Dendritic cell treated with granulocyte-macrophage colony-stimulating factor and Interleukin-4, amounts not matched to agents 40 ng/mL and 50 ng/mL, for 4 days (primary cell): Measurements from ENCODE around the gene VEGFB.
A peak's percentile ranks its signal among the peaks of the same experiment; 100 is the strongest.

ENCODE experiments used
- H3K27ac Mint-ChIP-seq: one replicate; pipeline ENCODE4 v1.8.0; 2022; ENCODE audit warnings: mild to moderate bottlenecking, mixed read lengths
- H3K27me3 Mint-ChIP-seq: one replicate; pipeline ENCODE4 v1.8.0; 2022; ENCODE audit warnings: mild to moderate bottlenecking, mixed read lengths
- H3K36me3 Mint-ChIP-seq: one replicate; pipeline ENCODE4 v1.8.0; 2022; ENCODE audit warnings: low read depth, mixed read lengths
- H3K4me1 Mint-ChIP-seq: one replicate; pipeline ENCODE4 v1.8.0; 2022; ENCODE audit warnings: low read depth, mixed read lengths
- H3K4me3 Mint-ChIP-seq: one replicate; pipeline ENCODE4 v1.8.0; 2022; ENCODE audit warnings: mild to moderate bottlenecking, moderate library complexity, mixed read lengths
- H3K9me3 Mint-ChIP-seq: one replicate; pipeline ENCODE4 v1.8.0; 2022; ENCODE audit warnings: mixed read lengths
- intact Hi-C: fragments of 100-400 bp; cut with micrococcal nuclease; formaldehyde crosslinking; loops from one replicate; pipeline ENCODE4 v1.15.0; 2022

VEGFB gene

DNA sequence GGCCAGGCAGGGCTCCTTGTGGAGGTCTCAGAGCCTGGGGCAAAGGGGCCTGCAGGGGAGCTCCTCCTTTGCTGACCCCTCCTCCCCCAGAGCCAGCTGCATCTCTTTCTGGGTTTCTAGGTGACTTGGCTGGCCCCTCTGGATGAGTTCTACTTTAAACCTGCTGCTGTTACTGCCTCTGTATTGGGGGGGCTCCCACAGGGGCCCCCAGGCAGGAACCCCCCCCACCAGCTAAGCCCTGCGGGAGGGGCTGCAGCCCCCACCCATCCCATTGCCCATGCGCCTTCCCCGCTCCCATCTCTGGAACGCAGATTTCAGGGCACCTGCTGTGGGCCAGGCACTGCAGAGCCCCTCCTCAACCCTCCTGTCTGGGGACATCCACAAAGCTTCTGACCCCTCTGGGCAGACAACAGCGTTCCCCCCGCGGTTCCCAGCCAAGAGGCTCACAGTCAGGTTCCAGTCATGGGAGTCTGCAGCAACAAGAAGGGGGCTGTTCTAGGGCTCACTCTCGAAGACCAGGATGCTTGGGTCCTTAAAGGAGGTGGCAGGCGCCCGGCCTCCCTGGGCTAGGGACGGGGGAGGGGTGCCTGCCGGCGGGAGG lies 16.1 kb downstream of the VEGFB start:
- Mint-ChIP-seq H3K4me1 (peaks cover 71% of the 10 kb centered on the region), H3K4me3 (peak overlapping the region; percentile 73), H3K9me3 (no peaks in the 10 kb centered on the region), H3K36me3 (peaks cover 48% of the 10 kb centered on the region), H3K27ac (peak overlapping the region; percentile 88), H3K27me3 (peaks cover 9% of the 10 kb centered on the region)
- intact Hi-C loops = loop anchor here (5.0 kb wide), 1 partner anchor 52 kb away; the partner anchor contains the start of gene CATSPERZ

DNA sequence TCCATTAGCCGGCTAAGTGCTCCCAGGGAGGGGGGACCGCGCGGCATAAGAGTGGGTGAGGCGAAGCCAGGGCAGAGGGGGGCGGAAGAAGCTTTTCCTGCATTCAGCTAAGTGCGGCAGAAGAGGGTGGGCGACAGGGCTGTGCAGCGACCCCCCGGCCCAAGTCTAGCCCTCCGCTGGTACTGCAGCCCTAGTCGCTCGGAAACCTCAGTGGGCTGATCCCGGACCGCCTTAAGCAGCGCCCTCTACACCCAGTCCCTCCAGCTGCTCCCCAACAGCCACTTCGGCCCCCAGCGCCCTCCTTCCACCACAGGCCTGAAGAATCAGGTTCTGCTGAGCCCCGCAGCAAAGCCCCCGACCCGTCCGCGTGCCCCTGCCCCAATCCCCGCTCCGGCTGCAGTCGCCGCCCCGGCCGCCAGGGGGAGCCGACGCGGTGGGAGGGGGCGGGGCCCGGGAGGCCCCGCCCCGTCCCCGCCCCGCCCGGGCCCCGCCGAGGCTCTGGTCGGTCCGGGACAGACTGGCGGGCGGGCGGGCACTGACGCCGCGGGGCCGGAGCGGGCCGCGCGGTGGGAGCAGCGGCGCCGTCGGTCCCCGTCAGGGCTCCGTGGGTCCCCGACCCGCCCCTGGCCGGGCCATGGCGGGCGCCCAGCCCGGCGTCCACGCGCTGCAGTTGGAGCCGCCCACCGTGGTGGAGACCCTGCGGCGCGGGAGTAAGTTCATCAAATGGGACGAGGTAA lies 16.8 kb downstream of the VEGFB start, which contains the start of gene PLCB3:
Gene PLCB3, plus strand, starts transcription at position 515 of the 737 bp plus-strand sequence. Its CDS starts 120 bp downstream, at position 635.
- Mint-ChIP-seq H3K27me3 (peaks cover 9% of the 10 kb centered on the region), H3K9me3 (no peaks in the 10 kb centered on the region), H3K27ac (peak within 1 kb of the TSS; percentile 88), H3K4me3 (peak within 1 kb of the TSS; percentile 99), H3K4me1 (peaks cover 64% of the 10 kb centered on the region), H3K36me3 (peaks cover 48% of the 10 kb centered on the region)
- intact Hi-C loops = loop anchor here (5.0 kb wide), 1 partner anchor 51 kb away; the partner anchor contains the start of gene CATSPERZ

DNA sequence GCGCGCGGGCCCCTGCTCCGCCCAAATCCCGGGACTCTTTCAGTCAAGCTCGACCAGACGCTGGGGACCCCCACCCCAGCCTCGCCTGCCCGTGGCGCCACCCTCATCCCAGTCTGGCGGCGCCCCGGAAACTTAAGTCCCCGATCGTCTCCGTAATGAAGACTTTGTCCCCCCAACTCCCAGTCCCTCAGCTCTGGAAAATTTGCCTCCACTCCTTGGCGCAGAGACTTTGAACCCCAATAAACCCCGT lies 17.3 kb downstream of the VEGFB start:
- intact Hi-C loops = loop anchor here (2.0 to 5.0 kb wide), 2 partner anchors 17 to 51 kb away; partner anchors contain the start of gene CATSPERZ
- H3K27ac Mint-ChIP-seq = peak overlapping the region; percentile 88
- H3K4me3 Mint-ChIP-seq = peak overlapping the region; percentile 99
- peaks cover 9% of the 10 kb centered on the region for H3K27me3 Mint-ChIP-seq
- H3K9me3 Mint-ChIP-seq = no peaks in the 10 kb centered on the region
- H3K36me3 Mint-ChIP-seq = peaks cover 51% of the 10 kb centered on the region
- peaks cover 64% of the 10 kb centered on the region for H3K4me1 Mint-ChIP-seq

DNA sequence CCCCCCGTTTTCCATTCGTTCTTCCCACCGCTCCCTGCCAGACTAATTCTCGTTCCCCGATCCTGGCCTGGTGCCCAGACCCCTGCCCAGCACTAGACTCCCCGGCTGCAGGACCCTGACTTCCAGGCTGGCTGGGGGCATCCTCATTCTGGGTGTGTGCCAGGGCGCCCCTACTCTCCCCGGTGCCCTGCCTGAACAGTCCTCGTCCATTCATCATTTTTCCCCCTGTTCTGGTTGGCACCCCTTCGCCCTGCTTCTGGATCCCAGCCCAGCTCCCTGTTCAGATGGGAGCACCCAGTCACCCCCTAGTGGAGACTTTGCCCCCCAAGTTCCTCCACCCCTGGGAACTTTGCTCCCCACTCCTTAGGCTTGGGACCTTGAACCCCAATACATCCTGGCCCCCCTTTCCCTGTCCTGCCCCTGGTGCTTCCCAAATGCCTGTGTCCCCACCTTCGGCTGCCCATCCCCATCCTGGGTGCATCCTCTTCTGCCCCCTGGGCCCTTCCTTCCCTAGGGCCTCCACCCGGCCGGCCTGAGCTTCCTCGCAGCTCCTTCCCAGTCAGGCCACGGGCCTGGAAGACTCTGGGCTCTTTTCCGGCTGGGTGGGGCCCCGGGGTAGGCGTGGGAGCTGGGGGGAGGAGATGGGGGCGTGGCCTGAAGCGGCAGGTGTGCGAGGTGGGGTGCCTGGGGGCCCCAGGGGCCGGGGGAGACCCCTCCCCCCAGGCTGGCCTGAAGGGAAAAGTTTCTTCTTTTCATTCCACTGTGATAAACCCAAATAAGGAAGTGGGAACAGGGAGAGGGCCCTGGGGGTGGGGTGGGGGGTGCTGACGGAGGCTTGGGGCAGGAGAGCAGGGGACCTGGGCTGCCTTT lies 17.9 kb downstream of the VEGFB start:
- Mint-ChIP-seq H3K27me3 (peaks cover 9% of the 10 kb centered on the region), H3K36me3 (peaks cover 52% of the 10 kb centered on the region), H3K4me3 (peak overlapping the region; percentile 99), H3K4me1 (peaks cover 59% of the 10 kb centered on the region), H3K27ac (peak overlapping the region; percentile 88), H3K9me3 (no peaks in the 10 kb centered on the region)
- intact Hi-C loops = loop anchor here (2.0 to 5.0 kb wide), 2 partner anchors 17 to 50 kb away; partner anchors contain the start of gene CATSPERZ

DNA sequence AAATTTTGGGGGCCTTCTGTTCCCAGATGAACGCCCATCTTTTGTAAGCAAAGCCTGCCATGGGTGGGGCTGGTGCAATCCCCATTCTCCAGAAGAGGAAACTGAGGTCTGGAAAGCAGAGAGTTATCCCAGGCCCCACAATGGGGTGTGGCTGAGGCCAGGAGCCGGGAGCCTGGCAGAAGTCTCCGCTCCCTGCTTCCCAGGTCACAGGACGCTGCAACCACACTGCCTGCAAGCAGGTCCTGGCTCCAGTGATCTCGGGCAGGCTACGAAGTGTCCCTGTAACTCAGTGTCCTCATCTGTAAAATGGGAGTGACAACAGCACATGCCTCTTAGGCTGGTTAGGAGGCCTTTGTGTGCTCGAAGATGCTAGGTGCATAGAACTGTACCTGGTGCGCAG lies 18.7 kb downstream of the VEGFB start:
- Mint-ChIP-seq H3K9me3 (no peaks in the 10 kb centered on the region), H3K4me3 (peak overlapping the region; percentile 99), H3K36me3 (peaks cover 59% of the 10 kb centered on the region), H3K27ac (peak overlapping the region; percentile 88), H3K27me3 (peaks cover 9% of the 10 kb centered on the region), H3K4me1 (peaks cover 51% of the 10 kb centered on the region)
- intact Hi-C loops = loop anchor here (2.0 to 5.0 kb wide), 2 partner anchors 16 to 49 kb away; partner anchors contain the start of gene CATSPERZ

DNA sequence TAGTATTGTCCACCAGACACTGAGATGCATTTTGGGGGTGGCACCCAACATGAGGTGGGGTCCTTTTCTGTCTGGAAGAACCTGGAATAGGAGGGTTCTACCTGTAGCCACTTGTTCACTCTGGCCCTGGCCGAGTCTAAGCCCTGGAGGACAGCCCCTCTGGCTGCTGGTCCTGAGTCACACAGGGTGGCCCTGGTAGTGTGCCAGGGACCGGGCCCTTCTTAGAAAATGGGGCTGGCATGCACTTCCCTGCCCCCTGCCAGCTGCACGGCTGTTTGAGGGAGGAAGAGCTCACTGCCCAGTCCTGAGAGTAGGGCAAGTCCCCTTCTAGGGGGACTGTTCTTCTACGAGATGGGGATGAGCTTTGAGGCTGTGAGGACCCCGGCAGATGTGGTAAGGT lies 19.1 kb downstream of the VEGFB start:
- Mint-ChIP-seq H3K27ac (peak overlapping the region; percentile 31), H3K9me3 (no peaks in the 10 kb centered on the region), H3K27me3 (peaks cover 9% of the 10 kb centered on the region), H3K4me3 (peak overlapping the region; percentile 99), H3K4me1 (peaks cover 47% of the 10 kb centered on the region), H3K36me3 (peaks cover 63% of the 10 kb centered on the region)
- intact Hi-C loops = loop anchor here (2.0 to 5.0 kb wide), 2 partner anchors 15 to 49 kb away; partner anchors contain the start of gene CATSPERZ

DNA sequence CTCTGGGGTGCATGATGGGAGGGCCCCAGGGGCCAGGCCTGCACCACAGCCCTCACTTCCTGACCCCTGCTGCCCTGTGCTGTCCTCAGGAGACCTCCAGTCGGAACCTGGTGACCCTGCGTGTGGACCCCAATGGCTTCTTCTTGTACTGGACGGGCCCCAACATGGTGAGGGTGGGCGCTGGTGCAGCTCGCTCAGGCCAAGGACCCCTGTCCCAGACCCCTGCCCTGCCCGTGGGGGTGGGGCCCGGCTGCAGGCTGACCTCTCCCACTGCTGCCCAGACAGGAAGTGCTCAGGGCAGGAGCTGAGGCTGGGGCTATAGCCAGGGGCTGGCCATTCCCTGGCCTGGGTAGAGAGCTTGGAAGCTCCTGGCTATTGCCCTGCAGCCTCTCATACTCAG lies 19.9 kb downstream of the VEGFB start:
- intact Hi-C loops = loop anchor here (5.0 kb wide), 1 partner anchor 48 kb away; the partner anchor contains the start of gene CATSPERZ
- Mint-ChIP-seq H3K4me1 (peaks cover 42% of the 10 kb centered on the region), H3K27me3 (peaks cover 9% of the 10 kb centered on the region), H3K4me3 (no peak overlapping the region), H3K27ac (peak overlapping the region; percentile 31), H3K36me3 (peaks cover 72% of the 10 kb centered on the region), H3K9me3 (no peaks in the 10 kb centered on the region)

DNA sequence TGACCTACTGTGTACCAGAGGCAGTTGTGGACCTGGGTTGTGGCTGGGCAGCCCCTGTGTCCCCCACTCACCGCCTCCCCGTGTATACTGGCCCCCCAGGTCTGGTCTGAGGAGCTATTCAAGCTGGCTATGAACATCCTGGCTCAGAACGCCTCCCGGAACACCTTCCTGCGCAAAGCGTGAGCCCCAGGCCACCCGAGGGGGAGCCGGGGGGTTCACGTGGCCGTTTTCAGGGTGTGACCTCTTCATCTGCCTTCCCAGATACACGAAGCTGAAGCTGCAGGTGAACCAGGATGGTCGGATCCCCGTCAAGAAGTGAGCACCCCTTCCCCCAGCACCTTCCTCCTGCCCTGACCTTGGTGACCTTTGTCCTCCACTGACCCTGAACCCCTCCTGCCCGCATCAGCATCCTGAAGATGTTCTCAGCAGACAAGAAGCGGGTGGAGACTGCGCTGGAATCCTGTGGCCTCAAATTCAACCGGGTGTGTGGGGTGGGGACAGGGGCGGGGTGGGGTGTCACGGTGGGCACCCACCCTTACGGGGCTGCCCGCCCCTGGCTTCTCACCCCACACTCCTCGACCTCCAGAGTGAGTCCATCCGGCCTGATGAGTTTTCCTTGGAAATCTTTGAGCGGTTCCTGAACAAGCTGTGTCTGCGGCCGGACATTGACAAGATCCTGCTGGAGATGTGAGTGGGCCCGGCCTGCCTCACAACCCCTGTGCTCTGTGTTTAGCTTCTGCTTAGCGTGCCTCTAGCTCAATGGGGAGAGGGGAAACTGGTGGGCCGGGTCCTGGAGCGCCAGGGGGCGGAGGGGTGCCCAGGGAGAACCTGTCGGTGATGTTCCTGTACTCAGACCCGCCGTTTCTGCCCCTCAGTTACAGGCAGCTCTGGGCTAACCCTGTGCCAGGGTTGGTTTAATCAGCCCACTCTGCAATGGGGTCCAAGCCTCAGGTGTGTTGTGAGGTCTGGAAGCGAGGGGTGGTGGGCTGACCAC lies 21.0 kb downstream of the VEGFB start:
- intact Hi-C loops = no loop called here
- Mint-ChIP-seq H3K27ac (no peak overlapping the region), H3K27me3 (peaks cover 4% of the 10 kb centered on the region), H3K36me3 (peaks cover 83% of the 10 kb centered on the region), H3K4me3 (no peak overlapping the region), H3K4me1 (peaks cover 47% of the 10 kb centered on the region), H3K9me3 (no peaks in the 10 kb centered on the region)

DNA sequence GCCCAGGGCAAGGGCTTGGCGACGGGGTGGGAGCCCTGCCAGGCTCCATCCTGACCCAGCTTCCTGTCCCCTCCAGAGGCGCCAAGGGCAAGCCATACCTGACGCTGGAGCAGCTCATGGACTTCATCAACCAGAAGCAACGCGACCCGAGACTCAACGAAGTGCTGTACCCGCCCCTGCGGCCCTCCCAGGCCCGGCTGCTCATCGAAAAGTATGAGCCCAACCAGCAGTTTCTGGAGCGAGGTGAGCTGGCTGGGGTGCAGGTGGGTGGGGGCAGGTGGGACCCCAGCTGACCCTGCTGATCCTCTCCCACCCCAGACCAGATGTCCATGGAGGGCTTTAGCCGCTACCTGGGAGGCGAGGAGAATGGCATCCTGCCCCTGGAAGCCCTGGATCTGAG lies 21.9 kb downstream of the VEGFB start:
- Mint-ChIP-seq H3K4me1 (peaks cover 38% of the 10 kb centered on the region), H3K4me3 (no peak overlapping the region), H3K36me3 (peaks cover 91% of the 10 kb centered on the region), H3K27me3 (no peaks in the 10 kb centered on the region), H3K9me3 (no peaks in the 10 kb centered on the region), H3K27ac (no peak overlapping the region)
- intact Hi-C loops = no loop called here

DNA sequence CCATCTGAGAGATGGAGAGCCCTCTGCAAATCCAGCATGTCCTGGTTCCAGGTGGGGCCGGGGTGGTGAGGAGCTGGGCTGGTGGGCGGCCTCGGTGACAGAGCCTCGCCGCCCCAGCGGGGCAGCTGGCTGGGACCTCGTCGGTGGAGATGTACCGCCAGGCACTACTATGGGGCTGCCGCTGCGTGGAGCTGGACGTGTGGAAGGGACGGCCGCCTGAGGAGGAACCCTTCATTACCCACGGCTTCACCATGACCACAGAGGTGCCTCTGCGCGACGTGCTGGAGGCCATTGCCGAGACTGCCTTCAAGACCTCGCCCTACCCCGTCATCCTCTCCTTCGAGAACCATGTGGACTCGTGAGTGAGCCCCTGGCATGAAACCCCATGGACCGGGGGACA lies 24.0 kb downstream of the VEGFB start:
- Mint-ChIP-seq H3K4me1 (peaks cover 22% of the 10 kb centered on the region), H3K36me3 (peaks cover 100% of the 10 kb centered on the region), H3K27me3 (no peaks in the 10 kb centered on the region), H3K27ac (no peak overlapping the region), H3K9me3 (no peaks in the 10 kb centered on the region), H3K4me3 (no peak overlapping the region)
- intact Hi-C loops = no loop called here

DNA sequence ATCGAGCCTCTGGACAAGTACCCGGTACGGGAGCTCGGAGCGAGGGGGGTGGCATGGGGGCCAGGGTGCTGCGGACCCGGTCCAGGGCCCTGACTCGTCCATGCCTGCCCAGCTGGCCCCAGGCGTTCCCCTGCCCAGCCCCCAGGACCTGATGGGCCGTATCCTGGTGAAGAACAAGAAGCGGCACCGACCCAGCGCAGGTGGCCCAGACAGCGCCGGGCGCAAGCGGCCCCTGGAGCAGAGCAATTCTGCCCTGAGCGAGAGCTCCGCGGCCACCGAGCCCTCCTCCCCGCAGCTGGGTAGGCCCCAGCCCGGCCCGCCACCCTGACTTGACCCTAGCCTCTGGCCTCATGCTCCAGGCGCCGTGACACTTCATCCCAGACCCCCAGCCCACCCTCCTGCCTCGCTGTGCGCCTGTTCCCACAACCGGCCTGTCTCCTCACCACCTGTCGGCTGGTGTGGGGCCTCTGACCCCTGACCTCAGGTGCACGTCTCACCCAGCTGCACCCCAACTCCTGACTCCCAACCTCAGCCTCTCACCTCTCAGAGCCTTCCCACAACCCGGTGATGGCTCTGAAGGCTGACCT lies 24.7 kb downstream of the VEGFB start:
- intact Hi-C loops = no loop called here
- Mint-ChIP-seq H3K4me1 (peaks cover 15% of the 10 kb centered on the region), H3K9me3 (no peaks in the 10 kb centered on the region), H3K4me3 (no peak overlapping the region), H3K36me3 (peaks cover 100% of the 10 kb centered on the region), H3K27ac (no peak overlapping the region), H3K27me3 (no peaks in the 10 kb centered on the region)

DNA sequence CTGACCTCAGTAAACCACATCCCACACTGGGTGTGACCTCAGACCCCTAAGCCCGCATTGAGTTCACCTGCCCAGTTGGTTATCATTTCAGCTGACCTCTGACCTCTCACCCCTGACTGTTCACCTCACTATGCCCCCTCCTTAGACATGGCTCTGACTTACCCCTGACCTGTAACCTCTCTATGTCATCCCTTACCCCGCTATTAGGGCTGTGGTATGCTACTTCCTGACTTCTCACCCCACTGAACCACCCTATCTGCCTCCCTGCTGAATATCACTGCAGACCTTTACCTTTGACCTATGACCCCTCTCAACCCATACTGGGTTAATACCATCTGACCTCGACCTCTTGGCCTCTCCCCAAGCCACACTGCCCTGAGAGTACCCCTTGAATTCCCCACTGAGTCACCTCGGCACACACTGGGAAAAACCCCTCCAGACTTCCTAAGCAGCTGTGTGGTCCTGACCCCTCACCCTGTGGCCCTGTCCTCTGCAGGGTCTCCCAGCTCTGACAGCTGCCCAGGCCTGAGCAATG lies 25.2 kb downstream of the VEGFB start:
- H3K4me3 Mint-ChIP-seq = no peak overlapping the region
- no peaks in the 10 kb centered on the region for H3K27me3 Mint-ChIP-seq
- no peak overlapping the region for H3K27ac Mint-ChIP-seq
- peaks cover 10% of the 10 kb centered on the region for H3K4me1 Mint-ChIP-seq
- no peaks in the 10 kb centered on the region for H3K9me3 Mint-ChIP-seq
- H3K36me3 Mint-ChIP-seq = peaks cover 100% of the 10 kb centered on the region
- intact Hi-C loops = no loop called here
